H7 (cell line): Measurements from ENCODE around the gene ERH. TPM values are rescaled to one million over a fixed set of nuclear protein-coding genes. Genes with fewer than 3 reads are reported as not detected.

Experiments
- DNase-seq: peaks from one replicate; pipeline ENCODE4 v3.0.0; 2012
- H3K27me3 ChIP-seq: 2 replicates; pipeline ENCODE4 v1.6.0; 2011; ENCODE audit warnings: mild to moderate bottlenecking, low read length; ENCODE audit not compliant: control insufficient read depth, insufficient read depth
- H3K36me3 ChIP-seq: replicated peaks from 2 replicates; pipeline ENCODE4 v1.5.1; 2011; ENCODE audit warnings: low read length; ENCODE audit not compliant: control insufficient read depth, insufficient read depth
- H3K4me3 ChIP-seq: 2 replicates; pipeline ENCODE4 v1.5.1; 2011; ENCODE audit warnings: low read depth, mild to moderate bottlenecking, control low read depth, low read length, moderate library complexity; ENCODE audit not compliant: insufficient read depth
- total RNA-seq: library from RNA; depleted of rRNA; stranded (reverse); fragments of >200 nt; shearing (Covaris generic); gene quantifications from 2 replicates; pipeline ENCODE4 v1.2.3, GENCODE V29; 2014

ERH gene
- total RNA-seq, 1 experiment from 2014 or later, result 394 TPM

GRCh38 chr14:69374235-69374634 is 23.9 kb downstream of the ERH start:
- Histone ChIP-seq H3K4me3 (no peak overlapping the region), H3K36me3 (peaks cover 11% of the 10 kb centered on the region), H3K27me3 (no peaks in the 10 kb centered on the region)
- DNase-seq, result no peak

GRCh38 chr14:69373104-69373503 is 25.0 kb downstream of the ERH start:
- no peak for DNase-seq
- Histone ChIP-seq H3K4me3 (no peak overlapping the region), H3K27me3 (no peaks in the 10 kb centered on the region), H3K36me3 (peaks cover 12% of the 10 kb centered on the region)

DNA sequence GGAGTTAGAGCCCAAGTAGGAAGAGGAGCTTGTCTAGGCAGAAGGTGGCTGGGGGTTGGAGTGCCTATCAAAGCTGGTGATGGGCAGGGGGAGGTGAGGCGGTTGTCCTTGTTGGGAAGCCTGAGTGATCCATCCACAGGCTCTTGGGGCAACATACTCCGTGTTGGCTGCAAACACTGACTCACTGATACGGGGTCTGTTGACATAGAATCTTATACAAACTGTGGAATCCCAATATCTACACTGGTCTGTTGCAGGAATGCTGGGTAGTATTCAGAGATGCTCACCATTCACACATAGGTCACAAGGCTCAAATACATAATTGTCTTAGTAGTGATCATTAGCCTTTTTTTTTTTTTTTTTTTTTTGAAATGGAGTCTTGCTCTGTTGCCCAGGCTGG is 26.0 kb downstream of the ERH start:
- Histone ChIP-seq H3K4me3 (no peak overlapping the region), H3K36me3 (peaks cover 12% of the 10 kb centered on the region), H3K27me3 (no peaks in the 10 kb centered on the region)
- DNase-seq, result no peak

DNA sequence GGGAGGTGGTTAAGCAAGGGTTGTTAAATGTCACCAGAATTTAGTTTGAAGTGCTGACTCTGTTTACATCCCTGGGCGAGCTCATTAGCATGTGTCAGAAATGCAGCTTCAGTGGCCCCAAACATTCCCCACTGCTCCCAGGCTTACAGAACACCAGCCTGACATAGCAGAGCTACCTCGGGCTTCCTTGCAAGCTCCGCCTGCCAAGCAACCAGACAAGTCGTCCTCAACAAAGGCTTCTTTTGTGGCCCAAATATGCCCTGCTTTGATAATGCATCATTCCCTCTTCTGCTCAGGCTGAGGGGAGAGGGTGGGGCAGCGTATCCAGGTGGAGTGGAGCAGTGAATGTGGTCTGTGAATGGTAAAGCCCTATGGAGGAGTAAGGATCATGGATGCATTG is 28.0 kb downstream of the ERH start:
- no peak for DNase-seq
- Histone ChIP-seq H3K4me3 (no peak overlapping the region), H3K27me3 (no peaks in the 10 kb centered on the region), H3K36me3 (peaks cover 5% of the 10 kb centered on the region)

DNA sequence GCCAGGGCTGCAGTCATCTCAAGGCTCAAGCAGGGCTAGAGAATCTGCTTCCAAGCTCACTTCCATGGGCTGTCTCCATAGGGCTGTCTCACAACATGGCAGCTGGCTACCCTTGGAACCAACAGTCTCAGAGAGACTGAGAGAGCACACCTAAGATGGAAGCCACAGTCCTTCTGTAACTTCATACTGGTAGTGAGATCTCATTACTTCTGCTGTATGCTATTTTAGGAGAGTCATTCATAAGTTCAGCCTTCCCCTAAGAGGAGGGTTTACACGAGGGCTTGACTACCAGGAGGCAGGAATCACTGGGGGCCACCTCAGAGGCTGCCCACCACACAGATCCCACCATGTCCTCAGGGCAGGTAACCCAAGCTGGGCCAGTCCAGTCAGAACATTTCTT is 29.7 kb downstream of the ERH start:
- no peak overlapping the region for H3K4me3 ChIP-seq
- no peak for DNase-seq
- H3K36me3 ChIP-seq, result peaks cover 5% of the 10 kb centered on the region
- no peaks in the 10 kb centered on the region for H3K27me3 ChIP-seq

DNA sequence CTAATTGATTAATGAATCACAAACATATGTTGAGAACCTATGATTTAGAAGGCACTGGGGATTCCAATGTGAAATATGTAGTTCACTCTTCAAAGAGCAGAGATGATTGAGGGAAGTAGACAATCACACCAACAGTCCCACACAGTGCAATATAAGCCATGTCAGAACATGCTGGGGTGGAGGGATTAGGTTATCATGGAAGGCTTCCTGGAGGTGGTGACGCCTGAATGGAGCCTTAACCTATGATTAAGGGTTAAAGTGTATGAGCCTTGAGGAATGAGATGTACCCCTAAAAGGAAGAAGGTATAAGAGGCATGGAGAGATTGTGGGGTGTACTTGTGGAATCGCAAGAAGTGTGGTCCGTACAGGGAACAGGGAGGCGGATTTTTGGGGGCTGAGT is 31.3 kb downstream of the ERH start:
- Histone ChIP-seq H3K27me3 (no peaks in the 10 kb centered on the region), H3K36me3 (peaks cover 1% of the 10 kb centered on the region; the same call in 1 of the 2 replicates), H3K4me3 (no peak overlapping the region)
- DNase-seq, result no peak

DNA sequence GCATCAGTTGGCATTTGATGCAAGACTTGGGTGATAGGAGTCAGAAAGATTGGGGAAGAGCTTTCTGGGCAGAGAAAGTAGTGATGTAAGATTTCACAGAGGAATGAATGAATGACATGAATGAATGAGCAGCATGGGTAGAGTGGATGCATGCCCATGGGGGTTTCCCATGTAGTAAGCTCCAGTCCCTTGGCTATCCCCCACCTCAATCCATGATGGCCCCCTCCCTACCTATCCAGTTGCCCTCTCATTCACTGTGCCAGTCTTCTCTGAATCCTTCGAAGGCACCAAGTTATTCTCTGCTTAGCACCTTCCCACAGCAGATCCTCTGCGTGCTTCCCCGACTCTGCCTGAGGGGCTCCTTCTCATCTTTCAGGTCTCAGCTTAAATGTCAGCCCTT is 32.0 kb downstream of the ERH start:
- no peak for DNase-seq
- Histone ChIP-seq H3K27me3 (no peaks in the 10 kb centered on the region), H3K36me3 (peaks cover 1% of the 10 kb centered on the region; the same call in 1 of the 2 replicates), H3K4me3 (no peak overlapping the region)

- DNase-seq, result no peak
- Histone ChIP-seq H3K4me3 (no peak overlapping the region), H3K27me3 (no peaks in the 10 kb centered on the region), H3K36me3 (peaks cover 1% of the 10 kb centered on the region; the same call in 1 of the 2 replicates)
Observed at GRCh38 chr14:69364378-69364777, 33.7 kb downstream of the ERH start.

DNA sequence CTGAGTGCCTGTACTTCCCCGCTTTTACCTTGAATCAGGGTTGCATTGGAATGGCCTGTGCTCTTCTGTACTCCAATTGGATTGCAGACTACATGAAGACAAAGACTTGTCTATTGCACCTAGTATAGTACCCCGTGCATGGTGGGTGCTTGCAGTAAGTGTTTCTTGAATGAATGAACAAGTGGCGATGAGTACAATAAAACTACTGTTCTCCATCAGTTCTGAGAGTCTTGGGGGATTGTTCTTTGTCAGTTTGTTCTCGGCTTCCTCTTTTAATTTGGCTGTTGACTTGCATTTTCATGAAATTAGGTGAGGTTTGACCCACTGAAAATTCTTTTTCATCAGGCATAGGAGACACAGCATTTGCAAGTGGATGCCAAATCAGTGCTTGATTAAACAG is 34.1 kb downstream of the ERH start:
- H3K36me3 ChIP-seq, result no peaks in the 10 kb centered on the region
- no peak for DNase-seq
- no peak overlapping the region for H3K4me3 ChIP-seq
- no peaks in the 10 kb centered on the region for H3K27me3 ChIP-seq

DNA sequence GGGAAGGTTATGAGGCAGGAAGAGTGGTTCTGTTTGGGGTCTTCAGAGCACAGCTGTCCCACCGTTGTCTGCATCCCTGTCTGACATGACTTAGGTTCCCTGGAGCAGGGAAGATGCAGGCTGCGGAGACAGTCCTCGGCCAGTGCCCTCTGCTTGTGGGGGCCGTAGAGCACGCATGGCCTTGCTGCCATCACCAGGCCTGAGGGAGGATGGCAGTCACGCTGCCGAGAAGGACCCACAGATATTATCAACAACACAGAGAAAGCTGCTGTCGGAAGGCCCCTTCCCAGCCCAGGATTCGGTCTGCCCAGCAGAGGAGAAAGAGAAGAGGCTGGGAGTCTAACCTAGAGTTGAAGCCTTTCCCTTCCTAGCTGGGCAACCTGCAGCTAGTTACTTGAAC is 35.0 kb downstream of the ERH start:
- Histone ChIP-seq H3K27me3 (no peaks in the 10 kb centered on the region), H3K36me3 (no peaks in the 10 kb centered on the region), H3K4me3 (no peak overlapping the region)
- DNase-seq, result peak; percentile 84

DNA sequence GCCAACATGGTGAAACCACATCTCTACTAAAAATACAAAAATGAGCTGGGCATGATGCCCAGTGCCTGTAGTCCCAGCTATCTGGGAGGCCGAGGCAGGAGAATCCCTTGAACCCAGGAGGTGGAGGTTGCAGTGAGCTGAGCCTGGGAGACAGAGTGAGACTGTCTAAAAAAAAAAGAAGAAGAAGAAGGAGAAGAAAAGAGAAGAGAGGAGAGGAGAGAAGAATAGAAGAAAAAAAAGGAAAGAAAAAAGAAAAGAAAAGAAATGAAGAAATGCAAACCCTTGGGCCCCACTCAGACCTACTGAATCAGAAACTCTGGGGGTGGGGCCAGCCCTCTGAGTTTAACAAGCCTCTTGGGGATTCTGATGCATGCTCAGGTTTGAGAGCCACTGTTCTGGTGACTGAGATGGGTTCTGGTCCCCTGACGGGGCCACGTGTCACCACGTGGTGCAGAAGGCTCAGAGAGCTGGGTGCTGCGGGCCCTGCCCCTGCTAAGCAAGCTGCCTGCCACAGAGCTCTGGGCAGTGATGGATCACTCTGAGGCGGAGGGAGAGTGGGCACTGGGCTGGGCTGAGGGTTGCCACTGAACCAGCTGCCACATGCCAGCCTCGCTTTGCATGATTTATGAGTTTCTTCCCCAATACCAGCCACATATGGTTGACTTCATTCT is 37.5 kb downstream of the ERH start:
- no peak overlapping the region for H3K4me3 ChIP-seq
- DNase-seq, result peak; percentile 19
- H3K27me3 ChIP-seq, result no peaks in the 10 kb centered on the region
- no peaks in the 10 kb centered on the region for H3K36me3 ChIP-seq

DNA sequence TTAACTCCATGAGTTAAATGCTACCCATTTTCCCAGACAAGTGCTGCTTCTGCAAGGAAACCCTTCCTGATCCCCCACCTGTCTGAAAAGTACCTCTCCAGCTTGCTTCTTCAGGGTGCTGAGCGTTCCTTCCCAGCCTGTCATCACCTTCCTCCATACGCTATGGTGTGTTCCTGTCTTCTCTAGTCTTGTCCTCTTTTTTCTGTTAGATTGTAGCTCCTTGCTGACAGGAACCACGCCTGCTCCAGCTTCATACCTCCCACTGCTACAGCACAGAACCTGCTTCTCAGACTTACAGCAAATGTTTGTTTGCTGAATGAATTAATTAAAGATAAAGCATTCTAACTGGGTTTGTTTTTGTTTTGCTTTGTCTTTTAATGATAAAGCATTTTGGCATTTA is 39.1 kb downstream of the ERH start:
- Histone ChIP-seq H3K27me3 (no peaks in the 10 kb centered on the region), H3K36me3 (no peaks in the 10 kb centered on the region), H3K4me3 (no peak overlapping the region)
- DNase-seq, result no peak

- DNase-seq, result peak; percentile 26
- no peaks in the 10 kb centered on the region for H3K36me3 ChIP-seq
- no peaks in the 10 kb centered on the region for H3K27me3 ChIP-seq
- H3K4me3 ChIP-seq, result no peak overlapping the region
Observed at GRCh38 chr14:69358233-69358963, 39.7 kb downstream of the ERH start.

DNA sequence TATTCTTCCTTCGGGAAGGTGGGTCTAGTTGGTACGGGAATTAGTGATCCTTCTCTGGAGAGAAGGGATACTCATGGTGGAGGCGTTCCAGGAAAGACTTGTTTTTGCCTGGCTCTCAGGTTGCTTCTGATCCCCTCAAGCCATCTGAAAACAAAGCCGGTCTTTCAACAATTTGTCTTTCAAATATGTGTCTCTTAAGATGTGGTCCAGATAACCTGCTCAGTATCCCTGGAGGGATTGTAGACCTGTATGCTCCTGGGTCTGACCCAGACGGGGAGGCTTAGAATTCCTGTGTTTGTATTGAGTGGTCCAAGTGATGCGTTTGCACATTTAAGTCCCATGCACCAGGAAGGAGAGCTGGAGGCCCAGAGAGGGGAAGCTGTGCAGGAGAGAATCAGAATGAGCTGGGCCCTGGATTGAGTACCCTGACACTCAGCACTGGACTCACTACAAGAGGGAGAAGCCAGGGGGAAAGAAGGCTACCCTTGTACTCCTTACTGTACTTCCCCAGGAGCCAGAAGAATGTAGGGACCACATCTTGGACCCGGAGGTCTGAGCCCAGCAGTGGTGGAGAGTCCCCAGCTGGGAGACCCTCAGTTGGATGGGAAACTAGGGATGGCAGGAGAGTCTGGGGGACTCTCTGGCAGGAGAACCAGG is 40.4 kb downstream of the ERH start:
- Histone ChIP-seq H3K36me3 (no peaks in the 10 kb centered on the region), H3K4me3 (no peak overlapping the region), H3K27me3 (no peaks in the 10 kb centered on the region)
- no peak for DNase-seq

DNA sequence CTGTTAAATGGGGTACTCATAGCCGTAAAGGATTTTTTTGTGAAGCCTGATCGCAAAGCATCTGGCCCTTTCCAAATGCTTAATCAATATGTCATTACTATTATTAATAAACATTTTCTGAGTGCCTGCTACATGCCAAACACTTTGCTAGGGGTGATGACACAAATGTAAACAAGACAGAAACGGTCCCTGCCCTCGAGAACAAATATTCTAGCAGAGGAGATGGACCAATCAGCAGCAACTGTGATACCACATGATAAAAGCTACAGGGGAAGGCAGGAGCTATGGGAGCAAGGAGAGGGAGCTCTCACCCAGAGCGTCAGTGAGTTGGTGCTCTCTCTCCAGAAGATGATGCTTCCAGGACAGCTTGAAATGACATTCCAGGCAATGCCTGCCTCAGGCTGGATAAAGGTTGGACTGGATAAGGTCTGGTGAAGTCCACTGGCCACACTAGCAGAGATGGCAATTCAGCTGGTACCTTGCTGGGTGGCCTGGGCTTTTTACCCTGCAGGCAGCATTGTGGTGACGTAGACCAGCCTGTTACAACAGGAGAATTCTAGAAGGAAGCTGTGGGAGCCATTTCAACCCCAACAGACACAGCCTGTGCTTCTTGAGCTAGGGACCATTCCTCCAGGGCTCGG is 41.1 kb downstream of the ERH start:
- H3K27me3 ChIP-seq, result no peaks in the 10 kb centered on the region
- H3K4me3 ChIP-seq, result no peak overlapping the region
- no peaks in the 10 kb centered on the region for H3K36me3 ChIP-seq
- peak; percentile 19 for DNase-seq
